Measurements from ENCODE around the gene TNNI2.

DNA sequence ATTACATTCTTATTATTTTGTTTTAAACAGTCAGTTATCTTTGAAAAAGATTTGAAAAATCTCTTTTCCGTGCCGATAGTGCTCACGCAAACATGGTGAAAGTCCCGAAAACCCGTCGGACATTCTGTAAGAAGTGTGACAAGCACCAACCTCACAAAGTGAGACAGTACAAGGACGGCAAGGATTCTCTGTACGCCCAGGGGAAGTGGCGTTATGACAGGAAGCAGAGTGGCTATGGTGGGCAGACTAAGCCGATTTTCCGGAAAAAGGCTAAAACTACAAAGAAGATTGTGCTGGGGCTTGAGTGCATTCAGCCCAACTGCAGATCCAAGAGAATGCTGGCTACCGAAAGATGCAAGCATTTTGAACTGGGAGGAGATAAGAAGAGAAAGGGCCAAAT lies 46.3 kb upstream of the TNNI2 start:
- TF ChIP-seq YY1 (IDR thresholded peaks at IDR 0.05; ENCODE audit: insufficient read depth, insufficient read length), result no peak
- no peak for TF ChIP-seq ZNF274 (IDR thresholded peaks at IDR 0.05; ENCODE audit: low read depth, low read length)
- no peak for TF ChIP-seq SUZ12 (IDR thresholded peaks at IDR 0.05; ENCODE audit: extremely low read depth, insufficient read depth, insufficient read length)
